Gastroesophageal sphincter (tissue), 4 donors: ENCODE results near the gene SMAD1. TPM values are rescaled to one million over a fixed set of nuclear protein-coding genes. Genes with fewer than 3 reads are reported as not detected.

Experiments used
- ATAC-seq: fragments of 150-250 bp; one replicate; pipeline ENCODE4 v1.9.1; 2016; ENCODE audit warnings: mild to moderate bottlenecking, moderate library complexity
- H3K27ac ChIP-seq, 4 donors: fragments of 200-600 bp; sonication (generic) in 3 of 4; 1 replicate in 3 of 4; 2 replicates in 1 of 4; pipeline ENCODE4 v1.5.1; 2016 to 2019
- H3K27me3 ChIP-seq: fragments of 200-600 bp; sonication (generic); one replicate; pipeline ENCODE4 v1.5.1; 2019
- H3K36me3 ChIP-seq, 2 donors: fragments of 200-600 bp; sonication (generic); one replicate each; pipeline ENCODE4 v1.5.1; 2019; ENCODE audit warnings: control low read depth in 1 of 2
- H3K4me1 ChIP-seq, 3 donors: fragments of 200-600 bp; sonication (generic); 1 replicate in 2 of 3; 2 replicates in 1 of 3; pipeline ENCODE4 v1.5.1; 2016 to 2019; ENCODE audit warnings: control low read depth in 2 of 3
- H3K4me3 ChIP-seq, 2 donors: fragments of 200-600 bp; sonication (generic); one replicate each; pipeline ENCODE4 v1.5.1; 2019; ENCODE audit warnings: mild to moderate bottlenecking in 1 of 2, moderate library complexity in 1 of 2
- H3K9me3 ChIP-seq, 3 donors: fragments of 200-600 bp; sonication (generic); one replicate each; pipeline ENCODE4 v1.5.1; 2017 to 2019; ENCODE audit warnings: control low read depth in 2 of 3
- EP300 ChIP-seq: sonication (generic); formaldehyde crosslinking; IDR thresholded peaks from one replicate; pipeline ENCODE4 v1.6.1; 2017; ENCODE audit warnings: antibody characterized with exemption, mild to moderate bottlenecking
- POLR2A ChIP-seq, 2 donors: fragments of 450-650 bp; IDR thresholded peaks; one replicate each; pipeline ENCODE4 v1.6.1; 2017; ENCODE audit warnings: antibody characterized with exemption in 2 of 2, mild to moderate bottlenecking in 2 of 2, moderate library complexity in 1 of 2
- POLR2AphosphoS5 ChIP-seq: sonication (generic); formaldehyde crosslinking; IDR thresholded peaks from one replicate; pipeline ENCODE4 v1.6.1; 2017; ENCODE audit warnings: antibody characterized with exemption
- WGBS, 2 donors: methylation state at CpG; one replicate each; pipeline ENCODE4 v1.1.5; 2018; ENCODE audit warnings: low coverage in 1 of 2; 5-methylcytosine and 5-hydroxymethylcytosine counted together
- total RNA-seq, 4 donors: library from RNA; depleted of rRNA; stranded (reverse); fragments of >200 nt; gene quantifications; one replicate each; pipeline ENCODE4 v1.1.0, GENCODE V29; 2016
- TF ChIP-seq, protein P1 (sequence below), 4 experiments: fragments of 200-600 bp in 2 of 4; fragments of 450-650 bp in 2 of 4; sonication (generic) in 1 of 4; IDR thresholded peaks; one replicate each; pipeline ENCODE4 v1.5.1; 2017 to 2019; ENCODE audit warnings: antibody characterized with exemption in 4 of 4, mild to moderate bottlenecking in 2 of 4, moderate library complexity in 2 of 4

The SMAD1 gene
- total RNA-seq, 4 donors from 2014 or later = 26.3 to 37.8 (median 29.2) TPM

DNA sequence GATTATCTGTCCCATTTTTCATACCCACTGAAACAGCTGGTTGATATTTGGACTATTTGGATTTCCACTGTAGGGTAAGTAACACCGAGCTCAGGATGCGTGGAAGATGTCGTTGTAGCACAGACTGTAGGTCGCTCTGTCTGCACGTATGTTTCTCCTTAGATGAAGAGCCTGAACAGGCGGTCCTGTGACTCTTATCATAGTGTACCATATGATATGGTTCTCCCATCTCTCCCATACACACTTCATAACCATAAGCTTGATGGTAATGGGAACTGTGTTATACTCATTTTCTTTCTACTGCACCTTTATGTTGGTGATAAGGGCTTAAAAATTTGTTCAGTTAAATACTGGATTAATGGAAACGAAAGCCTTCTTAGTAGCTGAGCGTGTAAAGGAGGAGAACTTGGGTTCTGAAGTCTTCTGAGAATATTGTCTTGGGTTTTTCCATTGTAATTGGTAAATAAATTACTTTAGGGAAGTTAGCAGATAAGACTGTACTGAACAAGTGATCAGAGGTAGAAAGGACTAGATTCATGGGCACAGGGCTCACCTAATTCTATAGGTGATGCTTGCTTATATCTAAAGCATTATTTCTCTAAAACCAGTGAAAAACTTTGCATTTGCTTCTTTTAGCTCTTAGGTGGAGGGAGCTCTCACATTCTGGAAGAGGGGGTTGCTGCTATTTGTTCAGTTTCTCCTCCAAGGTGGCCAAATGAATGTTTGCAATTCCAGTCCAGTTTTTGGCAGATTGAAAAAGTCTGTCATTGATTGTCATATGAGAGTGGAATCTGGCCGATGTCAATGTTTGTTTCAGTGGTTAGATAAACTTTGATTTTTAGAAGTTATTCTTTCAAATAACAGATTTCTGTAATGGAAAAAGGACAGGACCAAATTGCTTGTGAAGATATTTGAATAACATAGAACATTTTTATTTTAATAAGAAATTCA lies 15.8 kb downstream of the SMAD1 start:
- no peak for ATAC-seq
- Histone ChIP-seq H3K27me3 (no peaks in the 10 kb centered on the region), H3K4me1 (peaks cover 2 to 76% (median 6%) of the 10 kb centered on the region in 3 donors), H3K36me3 (no peaks in the 10 kb centered on the region), H3K9me3 (no peaks in the 10 kb centered on the region), H3K27ac (peak overlapping the region in 1 of 4 donors; percentile 10), H3K4me3 (no peak overlapping the region)
- TF ChIP-seq POLR2AphosphoS5 (no peak), POLR2A (IDR thresholded peaks at IDR 0.05) (no peak), EP300 (no peak)
- TF ChIP-seq, protein P1, sequence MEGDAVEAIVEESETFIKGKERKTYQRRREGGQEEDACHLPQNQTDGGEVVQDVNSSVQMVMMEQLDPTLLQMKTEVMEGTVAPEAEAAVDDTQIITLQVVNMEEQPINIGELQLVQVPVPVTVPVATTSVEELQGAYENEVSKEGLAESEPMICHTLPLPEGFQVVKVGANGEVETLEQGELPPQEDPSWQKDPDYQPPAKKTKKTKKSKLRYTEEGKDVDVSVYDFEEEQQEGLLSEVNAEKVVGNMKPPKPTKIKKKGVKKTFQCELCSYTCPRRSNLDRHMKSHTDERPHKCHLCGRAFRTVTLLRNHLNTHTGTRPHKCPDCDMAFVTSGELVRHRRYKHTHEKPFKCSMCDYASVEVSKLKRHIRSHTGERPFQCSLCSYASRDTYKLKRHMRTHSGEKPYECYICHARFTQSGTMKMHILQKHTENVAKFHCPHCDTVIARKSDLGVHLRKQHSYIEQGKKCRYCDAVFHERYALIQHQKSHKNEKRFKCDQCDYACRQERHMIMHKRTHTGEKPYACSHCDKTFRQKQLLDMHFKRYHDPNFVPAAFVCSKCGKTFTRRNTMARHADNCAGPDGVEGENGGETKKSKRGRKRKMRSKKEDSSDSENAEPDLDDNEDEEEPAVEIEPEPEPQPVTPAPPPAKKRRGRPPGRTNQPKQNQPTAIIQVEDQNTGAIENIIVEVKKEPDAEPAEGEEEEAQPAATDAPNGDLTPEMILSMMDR (IDR thresholded peaks at IDR 0.05) = no peak
- WGBS, 2 donors = 86 to 96% methylated on average over 6 to 9 of the region's 9 CpGs

DNA sequence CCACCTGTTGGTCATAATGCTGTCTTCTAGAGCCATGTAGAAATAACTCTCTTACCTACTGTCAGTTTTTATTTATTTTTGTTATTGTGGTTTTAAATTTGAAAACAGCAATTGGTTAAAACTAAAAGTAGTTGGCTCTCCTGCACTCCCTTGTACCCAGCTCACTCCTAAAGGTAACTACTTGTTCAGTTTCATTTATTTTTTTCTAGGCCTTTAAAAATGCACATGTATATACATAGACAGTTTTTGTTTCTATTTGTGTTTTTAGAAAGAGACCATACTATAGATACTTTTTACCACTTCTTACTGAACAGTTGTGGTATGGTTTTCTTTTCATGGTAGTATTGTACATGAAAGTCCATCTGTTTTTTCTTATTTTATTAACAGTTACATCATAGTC lies 16.8 kb downstream of the SMAD1 start:
- H3K4me3 ChIP-seq = no peak overlapping the region
- ATAC-seq = no peak
- TF ChIP-seq POLR2AphosphoS5 = no peak
- TF ChIP-seq EP300 = no peak
- TF ChIP-seq, protein P1 (IDR thresholded peaks at IDR 0.05) = peak in 1 of 4 experiments; percentile 15

DNA sequence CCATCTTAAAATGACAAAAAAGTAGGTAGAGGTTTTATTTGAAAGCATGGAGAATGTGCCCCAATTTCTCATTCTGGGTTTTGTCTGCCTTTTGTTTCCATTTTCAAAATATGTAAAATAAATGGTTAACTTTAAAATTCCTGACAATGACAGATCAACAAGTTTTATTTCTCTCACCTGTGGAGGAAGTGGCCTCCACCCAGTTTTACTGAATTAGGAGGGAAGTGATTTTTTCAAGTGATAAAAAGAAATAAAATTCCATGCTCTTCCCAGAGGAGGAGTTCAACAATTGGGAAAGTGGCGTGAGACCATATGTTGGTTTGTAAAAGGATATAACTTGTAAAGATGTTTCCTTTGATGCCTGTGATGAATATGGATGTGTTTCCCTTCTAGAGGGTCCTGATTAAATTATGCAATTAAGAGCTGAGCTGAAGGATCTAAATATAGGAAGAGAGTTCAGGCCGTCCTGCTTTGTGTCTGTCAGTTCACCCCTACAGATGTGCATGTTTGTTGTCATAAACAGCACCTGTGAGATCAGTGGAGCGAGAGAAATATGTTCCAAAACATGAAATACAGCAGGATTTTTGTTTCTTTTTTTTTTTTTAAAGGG lies 19.5 kb downstream of the SMAD1 start:
- TF ChIP-seq POLR2A (IDR thresholded peaks at IDR 0.05) = no peak
- TF ChIP-seq POLR2AphosphoS5 = no peak
- TF ChIP-seq, protein P1 (IDR thresholded peaks at IDR 0.05) = no peak
- no peak for TF ChIP-seq EP300
- ATAC-seq = peak; percentile 61
- 67 to 85% methylated on average over 3 of the region's 3 CpGs for WGBS, 2 donors
- Histone ChIP-seq H3K9me3 (no peaks in the 10 kb centered on the region), H3K27ac (peak overlapping the region in 1 of 4 donors; percentile 16), H3K27me3 (no peaks in the 10 kb centered on the region), H3K4me3 (no peak overlapping the region), H3K4me1 (peaks cover 0 to 84% (median 5%) of the 10 kb centered on the region in 3 donors), H3K36me3 (no peaks in the 10 kb centered on the region)

More for the DNA sequence above, 16.8 kb downstream of the SMAD1 start:
- H3K9me3 ChIP-seq = no peaks in the 10 kb centered on the region
- no peaks in the 10 kb centered on the region for H3K36me3 ChIP-seq
- no peak overlapping the region for H3K27ac ChIP-seq
- H3K4me1 ChIP-seq = peaks cover 1 to 76% (median 5%) of the 10 kb centered on the region in 3 donors
- H3K27me3 ChIP-seq = no peaks in the 10 kb centered on the region

DNA sequence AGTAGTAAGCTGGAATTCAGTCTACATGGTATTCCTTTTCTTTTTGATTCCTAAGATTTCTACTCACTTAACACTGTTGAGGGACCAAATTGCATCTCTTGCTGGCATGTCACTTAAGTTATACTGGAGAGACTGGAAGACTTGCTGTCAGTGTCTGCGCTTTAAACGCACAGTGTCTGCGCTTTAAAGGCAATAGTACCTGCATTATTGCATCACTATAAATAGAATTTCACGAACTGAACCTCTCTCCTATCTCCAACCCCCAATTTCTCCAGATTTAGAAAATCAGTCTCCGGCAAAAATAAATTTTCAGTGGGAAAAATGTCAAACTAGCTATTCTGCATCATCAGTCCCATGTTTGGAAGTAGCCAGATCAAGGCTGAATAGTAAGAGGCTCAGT lies 21.2 kb downstream of the SMAD1 start:
- no peak for ATAC-seq
- WGBS, 2 donors = 73 to 92% methylated on average over 3 to 5 of the region's 5 CpGs
- no peaks in the 10 kb centered on the region for H3K36me3 ChIP-seq
- TF ChIP-seq POLR2A (IDR thresholded peaks at IDR 0.05) (no peak), EP300 (no peak), POLR2AphosphoS5 (no peak)
- TF ChIP-seq, protein P1 (IDR thresholded peaks at IDR 0.05) = no peak
- H3K4me3 ChIP-seq = no peak overlapping the region
- no peaks in the 10 kb centered on the region for H3K27me3 ChIP-seq
- H3K9me3 ChIP-seq = no peaks in the 10 kb centered on the region
- H3K27ac ChIP-seq = peak overlapping the region in 3 of 4 donors; percentile 2 to 48 (median 14)
- peaks cover 0 to 85% (median 5%) of the 10 kb centered on the region in 3 donors for H3K4me1 ChIP-seq
